OCI-LY7 (cell line): Measurements from ENCODE around the gene TPH2. TPM values are rescaled to one million over a fixed set of nuclear protein-coding genes. Genes with fewer than 3 reads are reported as not detected.

Experiments used
- BruUV-seq: library from RNA; stranded (reverse); fragments of 400-500 nt; replicated peaks from 2 replicates; lab custom pipeline; 2021; lab: Mats Ljungman, UMichigan
- CTCF ChIA-PET: fragments of 300-600 bp; sonication (Branson Sonifier 250); formaldehyde crosslinking; loops from one replicate; lab custom pipeline; 2022; ENCODE audit warnings: antibody characterized with exemption; ENCODE audit not compliant: unreplicated experiment; lab: Charles Lee
- POLR2A ChIA-PET: fragments of 300-600 bp; sonication (Branson Sonifier 250); formaldehyde crosslinking; loops from one replicate; lab custom pipeline; 2022; ENCODE audit warnings: antibody characterized with exemption; lab: Charles Lee
- DNase-seq: peaks from one replicate; pipeline ENCODE4 v3.0.0-alpha.2; 2015; ENCODE audit warnings: low spot score
- H2AFZ ChIP-seq: fragments of 200-600 bp; sonication (generic), shearing (Covaris generic); 2 replicates; pipeline ENCODE4 v1.6.1; 2014; ENCODE audit warnings: mild to moderate bottlenecking, antibody characterized with exemption, low read length, moderate library complexity
- H3K27ac ChIP-seq: fragments of 200-600 bp; sonication (generic); 2 replicates; pipeline ENCODE4 v1.5.1; 2014; ENCODE audit warnings: mixed run types, low read depth, mild to moderate bottlenecking, moderate library complexity, low read length, inconsistent platforms; ENCODE audit not compliant: poor library complexity, severe bottlenecking
- H3K36me3 ChIP-seq: fragments of 200-600 bp; sonication (generic); 2 replicates; pipeline ENCODE4 v1.6.1; 2014; ENCODE audit warnings: mild to moderate bottlenecking, antibody characterized with exemption, low read length, moderate library complexity, mixed read lengths; ENCODE audit not compliant: insufficient read depth
- H3K4me1 ChIP-seq: fragments of 200-600 bp; sonication (generic); 2 replicates; pipeline ENCODE4 v1.5.1; 2014; ENCODE audit warnings: mild to moderate bottlenecking, low read length; ENCODE audit not compliant: insufficient read depth, poor library complexity, severe bottlenecking
- H3K4me2 ChIP-seq: fragments of 200-600 bp; sonication (generic); 2 replicates; pipeline ENCODE4 v1.6.1; 2014; ENCODE audit warnings: mild to moderate bottlenecking, low read length
- H3K4me3 ChIP-seq: fragments of 200-600 bp; sonication (generic); 2 replicates; pipeline ENCODE4 v1.5.1; 2014; ENCODE audit warnings: mild to moderate bottlenecking, low read depth, low read length; ENCODE audit not compliant: poor library complexity, severe bottlenecking
- H3K79me2 ChIP-seq: fragments of 200-600 bp; sonication (generic); 2 replicates; pipeline ENCODE4 v1.6.1; 2016; ENCODE audit warnings: low read depth, mild to moderate bottlenecking, low read length, moderate library complexity, mixed read lengths; ENCODE audit not compliant: insufficient read depth
- H3K9me2 ChIP-seq: fragments of 200-600 bp; sonication (generic); 2 replicates; pipeline ENCODE4 v1.6.1; 2016; ENCODE audit warnings: mild to moderate bottlenecking, low read length, mixed read lengths; ENCODE audit not compliant: insufficient read depth
- H3K9me3 ChIP-seq: fragments of 200-600 bp; sonication (generic); 2 replicates; pipeline ENCODE4 v1.6.1; 2014; ENCODE audit warnings: mild to moderate bottlenecking, mixed run types, low read length, mixed read lengths
- H4K20me1 ChIP-seq: fragments of 200-600 bp; sonication (generic); 2 replicates; pipeline ENCODE4 v1.6.1; 2014; ENCODE audit warnings: mild to moderate bottlenecking, antibody characterized with exemption, low read length, moderate library complexity, mixed read lengths; ENCODE audit not compliant: insufficient read depth
- EZH2phosphoT487 ChIP-seq: fragments of 200-600 bp; sonication (generic); IDR thresholded peaks from 2 replicates; pipeline ENCODE4 v1.6.1; 2018; ENCODE audit warnings: low read depth, borderline replicate concordance, mild to moderate bottlenecking, mixed run types, antibody characterized with exemption, low read length, moderate library complexity, mixed read lengths
- intact Hi-C: fragments of 100-400 bp; cut with micrococcal nuclease; formaldehyde crosslinking; loops from one replicate; pipeline ENCODE4 v1.10.0; 2022; ENCODE audit not compliant: unreplicated experiment
- total RNA-seq, 2 experiments: library from RNA; depleted of rRNA in 1 of 2; stranded (reverse); fragments of >200 nt in 1 of 2; shearing (Covaris generic) in 1 of 2; gene quantifications; 2 replicates each; pipeline ENCODE4 v1.2.3, GENCODE V29; 2014 to 2022
- TF ChIP-seq, protein P1 (sequence below): fragments of 200-600 bp; sonication (generic); conservative IDR thresholded peaks from 2 replicates; pipeline ENCODE4 v1.5.1; 2014; ENCODE audit warnings: mild to moderate bottlenecking, antibody characterized with exemption, low read length, moderate library complexity, mixed read lengths

The TPH2 gene
- total RNA-seq, 2 experiments from 2014 or later, result not detected

DNA sequence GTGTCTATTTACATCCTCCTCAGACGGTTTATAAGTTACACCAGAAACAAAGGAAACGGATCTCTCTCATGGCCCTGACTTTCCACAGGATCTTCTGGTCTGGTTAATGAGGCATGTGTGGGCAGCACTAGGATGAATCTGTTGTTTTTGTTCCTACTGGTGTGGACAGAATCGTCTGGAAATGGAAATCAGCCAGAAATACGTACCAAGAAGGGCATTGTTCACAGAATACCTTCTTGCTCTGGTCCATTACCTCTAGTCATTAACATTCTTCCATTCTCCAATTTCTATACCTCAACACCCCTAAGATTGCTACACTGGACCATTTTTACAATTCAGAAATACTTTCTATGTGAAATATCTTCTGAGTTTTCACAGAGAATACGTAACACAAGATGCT, 86.0 kb downstream of the TPH2 start:
- POLR2A ChIA-PET, result no interaction called here
- Histone ChIP-seq H3K4me2 (no peak overlapping the region), H3K9me3 (no peaks in the 10 kb centered on the region), H3K79me2 (no peaks in the 10 kb centered on the region), H3K36me3 (no peaks in the 10 kb centered on the region), H4K20me1 (no peaks in the 10 kb centered on the region), H3K4me1 (no peaks in the 10 kb centered on the region), H2AFZ (no peak overlapping the region), H3K4me3 (no peak overlapping the region), H3K9me2 (no peaks in the 10 kb centered on the region), H3K27ac (no peak overlapping the region)
- CTCF ChIA-PET, result no interaction called here
- TF ChIP-seq, protein P1, sequence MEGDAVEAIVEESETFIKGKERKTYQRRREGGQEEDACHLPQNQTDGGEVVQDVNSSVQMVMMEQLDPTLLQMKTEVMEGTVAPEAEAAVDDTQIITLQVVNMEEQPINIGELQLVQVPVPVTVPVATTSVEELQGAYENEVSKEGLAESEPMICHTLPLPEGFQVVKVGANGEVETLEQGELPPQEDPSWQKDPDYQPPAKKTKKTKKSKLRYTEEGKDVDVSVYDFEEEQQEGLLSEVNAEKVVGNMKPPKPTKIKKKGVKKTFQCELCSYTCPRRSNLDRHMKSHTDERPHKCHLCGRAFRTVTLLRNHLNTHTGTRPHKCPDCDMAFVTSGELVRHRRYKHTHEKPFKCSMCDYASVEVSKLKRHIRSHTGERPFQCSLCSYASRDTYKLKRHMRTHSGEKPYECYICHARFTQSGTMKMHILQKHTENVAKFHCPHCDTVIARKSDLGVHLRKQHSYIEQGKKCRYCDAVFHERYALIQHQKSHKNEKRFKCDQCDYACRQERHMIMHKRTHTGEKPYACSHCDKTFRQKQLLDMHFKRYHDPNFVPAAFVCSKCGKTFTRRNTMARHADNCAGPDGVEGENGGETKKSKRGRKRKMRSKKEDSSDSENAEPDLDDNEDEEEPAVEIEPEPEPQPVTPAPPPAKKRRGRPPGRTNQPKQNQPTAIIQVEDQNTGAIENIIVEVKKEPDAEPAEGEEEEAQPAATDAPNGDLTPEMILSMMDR, result no peak
- TF ChIP-seq EZH2phosphoT487, result no peak
- no TSS peak for BruUV-seq
- intact Hi-C loops, result no loop called here
- DNase-seq, result no peak

GRCh38 chr12:72025524-72025923, 86.9 kb downstream of the TPH2 start:
- Histone ChIP-seq H3K4me1 (no peaks in the 10 kb centered on the region), H3K79me2 (no peaks in the 10 kb centered on the region), H3K4me3 (no peak overlapping the region), H3K4me2 (no peak overlapping the region), H4K20me1 (no peaks in the 10 kb centered on the region), H3K9me2 (no peaks in the 10 kb centered on the region), H3K27ac (no peak overlapping the region), H3K36me3 (no peaks in the 10 kb centered on the region), H3K9me3 (no peaks in the 10 kb centered on the region), H2AFZ (no peak overlapping the region)
- ChIA-PET POLR2A (no interaction called here), CTCF (no interaction called here)
- intact Hi-C loops, result no loop called here
- TF ChIP-seq EZH2phosphoT487, result no peak
- BruUV-seq, result no TSS peak
- DNase-seq, result no peak

GRCh38 chr12:72028966-72029365, 90.3 kb downstream of the TPH2 start:
- Histone ChIP-seq H3K9me2 (no peaks in the 10 kb centered on the region), H3K4me2 (no peak overlapping the region), H3K36me3 (no peaks in the 10 kb centered on the region), H4K20me1 (no peaks in the 10 kb centered on the region), H3K79me2 (no peaks in the 10 kb centered on the region), H3K27ac (no peak overlapping the region), H3K4me1 (no peaks in the 10 kb centered on the region), H3K9me3 (no peaks in the 10 kb centered on the region), H2AFZ (no peak overlapping the region), H3K4me3 (no peak overlapping the region)
- no TSS peak for BruUV-seq
- POLR2A ChIA-PET, result no interaction called here
- TF ChIP-seq EZH2phosphoT487, result no peak
- TF ChIP-seq, protein P1, result no peak
- peak; percentile 18 for DNase-seq
- intact Hi-C loops, result no loop called here
- CTCF ChIA-PET, result no interaction called here
